Tibial artery (tissue), 4 donors: ENCODE measurements around the gene CCDC185.

Experiments used
- DNase-seq, 2 donors: peaks; one replicate each; pipeline ENCODE4 v3.0.0-alpha.2; 2019
- H3K27ac ChIP-seq, 2 donors: fragments of 200-600 bp; sonication (generic) in 1 of 2; 1 replicate in 1 of 2; 2 replicates in 1 of 2; pipeline ENCODE4 v1.5.1; 2018 to 2019; ENCODE audit warnings: mild to moderate bottlenecking in 1 of 2
- H3K27me3 ChIP-seq, 2 donors: fragments of 200-600 bp; sonication (generic) in 1 of 2; one replicate each; pipeline versions ENCODE4 v1.5.1 to v1.6.0; 2016 to 2019
- H3K36me3 ChIP-seq, 3 donors: fragments of 200-600 bp; sonication (generic) in 2 of 3; one replicate each; pipeline ENCODE4 v1.5.1; 2016 to 2019; ENCODE audit warnings: mild to moderate bottlenecking in 2 of 3
- H3K4me1 ChIP-seq, 4 donors: fragments of 200-600 bp; sonication (generic) in 2 of 4; 1 replicate in 3 of 4; 2 replicates in 1 of 4; pipeline ENCODE4 v1.5.1; 2016 to 2019
- H3K4me3 ChIP-seq, 2 donors: fragments of 200-600 bp; sonication (generic) in 1 of 2; 1 replicate in 1 of 2; 2 replicates in 1 of 2; pipeline ENCODE4 v1.5.1; 2018 to 2019; ENCODE audit warnings: mild to moderate bottlenecking in 2 of 2
- H3K9me3 ChIP-seq, 3 donors: fragments of 200-600 bp; sonication (generic) in 1 of 3; one replicate each; pipeline ENCODE4 v1.5.1; 2016 to 2019
- CTCF ChIP-seq, 2 experiments: fragments of 200-600 bp in 1 of 2; fragments of 450-650 bp in 1 of 2; IDR thresholded peaks; one replicate each; pipeline ENCODE4 v1.5.1; 2017 to 2019; ENCODE audit warnings: antibody characterized with exemption in 2 of 2, mild to moderate bottlenecking in 1 of 2, moderate library complexity in 1 of 2
- intact Hi-C: fragments of 100-400 bp; cut with DNase I; formaldehyde crosslinking; loops from one replicate; pipeline ENCODE4 v1.15.0; 2023; ENCODE audit warnings: low total_unique reads

CCDC185 gene

GRCh38 chr1:223355699-223356098, 37.5 kb upstream of the CCDC185 start:
- Histone ChIP-seq H3K36me3 (no peaks in the 10 kb centered on the region), H3K27me3 (peaks cover 0 to 10% of the 10 kb centered on the region in 2 donors), H3K4me3 (no peak overlapping the region), H3K4me1 (no peaks in the 10 kb centered on the region), H3K9me3 (no peaks in the 10 kb centered on the region), H3K27ac (no peak overlapping the region)
- TF ChIP-seq CTCF (IDR thresholded peaks at IDR 0.05), result no peak
- intact Hi-C loops, result no loop called here
- no peak for DNase-seq

- Histone ChIP-seq H3K4me1 (peaks cover 0 to 11% (median 9%) of the 10 kb centered on the region in 4 donors), H3K4me3 (no peak overlapping the region), H3K36me3 (no peaks in the 10 kb centered on the region), H3K9me3 (no peaks in the 10 kb centered on the region), H3K27ac (no peak overlapping the region), H3K27me3 (peaks cover 0 to 2% of the 10 kb centered on the region in 2 donors)
- no peak for DNase-seq
- TF ChIP-seq CTCF (IDR thresholded peaks at IDR 0.05), result no peak
- intact Hi-C loops, result no loop called here
Observed at GRCh38 chr1:223358826-223359225, 34.4 kb upstream of the CCDC185 start.

- no peak for TF ChIP-seq CTCF (IDR thresholded peaks at IDR 0.05)
- Histone ChIP-seq H3K4me3 (peak overlapping the region; percentile 47 to 60), H3K36me3 (no peaks in the 10 kb centered on the region), H3K4me1 (peaks cover 0 to 24% (median 18%) of the 10 kb centered on the region in 4 donors), H3K9me3 (no peaks in the 10 kb centered on the region), H3K27me3 (peaks cover 0 to 5% of the 10 kb centered on the region in 2 donors), H3K27ac (no peak overlapping the region)
- no peak for DNase-seq
- intact Hi-C loops, result no loop called here
Observed at GRCh38 chr1:223363057-223363855, 30.0 kb upstream of the CCDC185 start.

- no peaks in the 10 kb centered on the region for H3K9me3 ChIP-seq
Observed at GRCh38 chr1:223363856-223364684, 29.1 kb upstream of the CCDC185 start, which contains the start of gene SUSD4. TSS of gene SUSD4 (minus strand) at chr1:223364176. CDS start at chr1:223363425, 751 bp downstream.

More at GRCh38 chr1:223363856-223364684, 29.1 kb upstream of the CCDC185 start, which contains the start of gene SUSD4:
- peaks cover 0 to 24% (median 18%) of the 10 kb centered on the region in 4 donors for H3K4me1 ChIP-seq
- peak within 1 kb of the TSS; percentile 47 to 60 for H3K4me3 ChIP-seq
- H3K27ac ChIP-seq, result no peak within 1 kb of the TSS
- intact Hi-C loops, result no loop called here
- no peak for DNase-seq
- TF ChIP-seq CTCF (IDR thresholded peaks at IDR 0.05), result no peak
- H3K36me3 ChIP-seq, result no peaks in the 10 kb centered on the region
- H3K27me3 ChIP-seq, result peaks cover 0 to 5% of the 10 kb centered on the region in 2 donors
